ENCODE measurements around the gene STAM.

The STAM gene

GRCh38 chr10:17643755-17644484, at the start of gene STAM:
TSS of gene STAM (plus strand) at chr10:17644151. CDS start at chr10:17644340, 189 bp downstream.
- TF ChIP-seq CTCF (IDR thresholded peaks at IDR 0.05): peak; percentile 15
- Histone ChIP-seq H3K36me3 (no peaks in the 10 kb centered on the region), H3K4me1 (ENCODE audit: control insufficient read depth in 1 of 2, insufficient read depth in 1 of 2, low read depth in 1 of 2, low read length in 1 of 2) (peaks cover 52 to 55% of the 10 kb centered on the region in 2 experiments), H3K9me3 (no peaks in the 10 kb centered on the region), H3K27me3 (no peaks in the 10 kb centered on the region), H3K4me3 (ENCODE audit: low read depth in 1 of 2, low read length in 1 of 2) (peak within 1 kb of the TSS; percentile 69 to 70), H3K27ac (peak within 1 kb of the TSS; percentile 89)

- H3K4me1 ChIP-seq (ENCODE audit: control insufficient read depth in 1 of 2, insufficient read depth in 1 of 2, low read depth in 1 of 2, low read length in 1 of 2): no peaks in the 10 kb centered on the region
- H3K27ac ChIP-seq: no peak overlapping the region
- H3K9me3 ChIP-seq: no peaks in the 10 kb centered on the region
- no peaks in the 10 kb centered on the region for H3K36me3 ChIP-seq
- no peak for TF ChIP-seq CTCF (IDR thresholded peaks at IDR 0.05)
- H3K27me3 ChIP-seq: no peaks in the 10 kb centered on the region
- H3K4me3 ChIP-seq (ENCODE audit: low read depth in 1 of 2, low read length in 1 of 2): no peak overlapping the region
Observed at GRCh38 chr10:17597386-17597785, 46.6 kb upstream of the STAM start.

GRCh38 chr10:17599089-17599488, 44.9 kb upstream of the STAM start:
- H3K27me3 ChIP-seq: no peaks in the 10 kb centered on the region
- H3K36me3 ChIP-seq: no peaks in the 10 kb centered on the region
- H3K4me3 ChIP-seq (ENCODE audit: low read depth in 1 of 2, low read length in 1 of 2): no peak overlapping the region
- no peaks in the 10 kb centered on the region for H3K4me1 ChIP-seq (ENCODE audit: control insufficient read depth in 1 of 2, insufficient read depth in 1 of 2, low read depth in 1 of 2, low read length in 1 of 2)
- no peaks in the 10 kb centered on the region for H3K9me3 ChIP-seq
- no peak overlapping the region for H3K27ac ChIP-seq
- no peak for TF ChIP-seq CTCF (IDR thresholded peaks at IDR 0.05)

GRCh38 chr10:17605936-17606335, 38.0 kb upstream of the STAM start:
- Histone ChIP-seq H3K27me3 (no peaks in the 10 kb centered on the region), H3K27ac (no peak overlapping the region), H3K4me3 (ENCODE audit: low read depth in 1 of 2, low read length in 1 of 2) (no peak overlapping the region), H3K9me3 (no peaks in the 10 kb centered on the region), H3K36me3 (no peaks in the 10 kb centered on the region), H3K4me1 (ENCODE audit: control insufficient read depth in 1 of 2, insufficient read depth in 1 of 2, low read depth in 1 of 2, low read length in 1 of 2) (no peaks in the 10 kb centered on the region)
- TF ChIP-seq CTCF (IDR thresholded peaks at IDR 0.05): no peak

- Histone ChIP-seq H3K4me3 (ENCODE audit: low read depth in 1 of 2, low read length in 1 of 2) (no peak overlapping the region), H3K36me3 (no peaks in the 10 kb centered on the region), H3K4me1 (ENCODE audit: control insufficient read depth in 1 of 2, insufficient read depth in 1 of 2, low read depth in 1 of 2, low read length in 1 of 2) (no peaks in the 10 kb centered on the region), H3K27ac (no peak overlapping the region), H3K9me3 (no peaks in the 10 kb centered on the region), H3K27me3 (no peaks in the 10 kb centered on the region)
- no peak for TF ChIP-seq CTCF (IDR thresholded peaks at IDR 0.05)
Observed at GRCh38 chr10:17606547-17607040, 37.4 kb upstream of the STAM start.
